HG02763 (cell line): ENCODE data around the gene RBM23.
"Not testable (repeated sequence)": the region's sequence is repeated elsewhere in the genome, so short reads cannot be mapped to it uniquely, and the experiment has no call there.

Source experiments
- ATAC-seq: cut with Tn5 transposase; IDR thresholded peaks from one replicate; pipeline ENCODE4 v1.9.1; 2021; ENCODE audit warnings: mild to moderate bottlenecking, moderate library complexity; ENCODE audit not compliant: unreplicated experiment

The RBM23 gene

DNA sequence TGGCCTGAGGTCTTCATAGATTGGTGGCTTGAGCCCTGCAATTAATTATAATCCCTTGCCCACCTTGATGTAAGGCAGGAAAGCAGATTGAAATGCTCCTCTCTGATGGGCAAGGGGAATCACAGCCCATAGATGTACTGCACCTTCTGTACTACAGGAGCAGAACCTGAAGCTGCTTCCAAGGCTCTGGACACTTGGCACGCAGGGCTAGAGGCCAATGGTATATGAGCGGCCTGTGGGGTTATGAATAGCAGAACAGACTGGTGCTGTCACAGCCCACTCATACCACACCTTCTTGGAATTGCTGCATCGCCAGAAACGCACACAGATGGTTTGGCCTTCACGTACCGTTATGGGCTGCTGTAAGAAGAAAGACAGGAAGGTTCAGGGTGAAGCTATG lies 1.7 kb upstream of the RBM23 start:
- no peak for ATAC-seq

GRCh38 chr14:22919601-22919921 lies 612 bp upstream of the RBM23 start:
- ATAC-seq, result peak; percentile 7

DNA sequence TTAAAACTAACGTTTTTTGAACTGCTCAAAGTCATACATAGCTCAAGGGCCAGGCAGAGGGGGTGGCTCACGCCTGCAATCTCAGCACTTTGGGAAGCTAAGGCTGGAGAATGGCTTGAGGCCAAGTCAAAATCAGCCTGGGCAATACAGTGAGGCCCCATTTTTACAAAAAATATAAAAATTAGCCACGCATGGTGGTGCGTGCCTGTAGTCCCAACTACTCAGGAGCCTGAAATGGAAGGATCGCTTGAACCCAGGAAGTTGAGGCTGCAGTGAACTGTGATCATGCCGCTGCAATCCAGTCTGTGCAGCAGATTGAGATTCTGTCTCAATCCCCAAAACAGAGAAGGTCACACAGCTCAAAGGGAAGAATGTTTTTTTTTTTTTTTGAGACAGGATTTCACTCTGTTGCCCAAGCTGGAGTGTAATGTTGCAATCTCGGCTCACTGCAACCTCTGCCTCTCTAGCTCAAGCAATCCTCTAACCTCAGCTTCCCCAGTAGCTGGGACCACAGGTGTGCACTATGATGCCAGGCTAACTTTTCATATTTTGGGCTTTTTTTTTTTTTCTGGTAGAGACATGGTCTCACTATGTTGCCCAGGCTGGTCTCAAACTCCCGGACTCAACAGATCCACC lies 2.9 kb downstream of the RBM23 start:
- no peak for ATAC-seq

DNA sequence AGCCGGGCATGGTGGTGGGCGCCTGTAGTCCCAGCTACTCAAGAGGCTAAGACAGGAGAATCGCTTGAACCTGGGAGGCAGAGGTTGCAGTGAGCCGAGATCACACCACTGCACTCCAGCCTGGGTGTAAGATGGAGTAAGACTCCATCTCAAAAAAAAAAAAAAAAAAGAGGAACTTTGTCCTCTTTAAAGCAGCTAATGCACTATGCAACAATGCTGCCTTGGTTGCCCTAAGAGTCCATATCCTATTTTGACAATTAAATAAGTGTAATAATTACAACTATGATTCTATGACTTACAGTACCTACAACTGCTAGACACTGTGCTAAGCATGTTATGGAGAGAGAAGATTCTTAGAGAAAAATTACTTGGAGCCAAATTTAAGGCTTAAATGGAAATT lies 4.1 kb downstream of the RBM23 start:
- ATAC-seq, result not testable (repeated sequence)

DNA sequence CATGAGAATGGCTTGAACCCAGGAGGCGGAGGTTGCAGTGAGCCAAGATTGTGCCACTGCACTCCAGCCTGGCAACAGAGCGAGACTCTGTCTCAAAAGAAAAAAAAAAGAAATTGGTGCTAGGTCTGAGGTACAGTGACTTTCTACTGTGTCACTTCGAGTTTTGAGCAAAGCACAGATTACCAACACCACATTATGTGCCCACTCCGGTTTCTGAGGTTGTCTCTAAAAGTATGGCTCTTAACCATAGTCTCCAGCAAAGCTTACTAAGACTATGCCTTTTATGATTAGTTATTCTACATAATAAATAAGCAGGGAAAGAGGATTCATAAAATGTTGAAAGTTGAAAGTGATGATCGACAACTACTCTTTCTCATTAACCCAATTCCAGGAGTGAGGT lies 8.0 kb downstream of the RBM23 start:
- no peak for ATAC-seq

DNA sequence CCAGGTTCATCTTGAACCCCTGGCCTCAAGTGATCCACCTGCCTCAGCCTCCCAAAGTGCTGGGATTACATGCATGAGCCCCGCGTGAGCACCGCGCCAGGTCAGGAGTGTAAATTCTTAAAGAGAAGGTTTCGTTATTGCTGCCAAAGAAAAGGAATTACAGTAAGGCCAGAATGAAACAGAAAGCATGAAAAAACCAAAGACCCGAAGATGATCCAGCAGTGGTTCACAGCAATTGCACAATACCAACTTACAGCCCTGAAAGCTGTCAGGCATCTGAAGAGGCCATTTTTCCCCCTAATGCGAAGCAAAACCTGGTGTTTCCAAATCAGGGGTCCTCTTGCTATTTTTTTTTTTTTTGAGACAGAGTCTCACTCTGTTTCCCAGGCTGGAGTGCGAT lies 10.3 kb downstream of the RBM23 start:
- ATAC-seq, result no peak

DNA sequence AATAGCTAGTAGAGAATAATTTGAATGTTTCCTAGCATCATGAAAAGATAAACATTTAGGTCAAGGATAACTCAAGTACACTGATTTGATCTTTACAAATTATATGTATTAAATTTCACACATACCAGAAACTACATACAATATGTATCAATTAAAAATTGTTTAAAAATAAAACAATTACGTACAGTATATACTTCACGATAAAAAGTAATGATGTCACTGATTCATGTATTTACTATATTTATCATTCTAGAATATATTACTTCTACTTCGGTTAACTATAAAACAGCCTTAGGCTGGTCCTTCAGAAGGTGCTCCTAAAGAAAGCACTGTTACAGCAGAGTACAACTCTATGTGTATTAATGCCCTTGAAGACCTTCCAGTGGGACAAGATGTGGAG lies 11.5 kb downstream of the RBM23 start:
- ATAC-seq, result no peak

DNA sequence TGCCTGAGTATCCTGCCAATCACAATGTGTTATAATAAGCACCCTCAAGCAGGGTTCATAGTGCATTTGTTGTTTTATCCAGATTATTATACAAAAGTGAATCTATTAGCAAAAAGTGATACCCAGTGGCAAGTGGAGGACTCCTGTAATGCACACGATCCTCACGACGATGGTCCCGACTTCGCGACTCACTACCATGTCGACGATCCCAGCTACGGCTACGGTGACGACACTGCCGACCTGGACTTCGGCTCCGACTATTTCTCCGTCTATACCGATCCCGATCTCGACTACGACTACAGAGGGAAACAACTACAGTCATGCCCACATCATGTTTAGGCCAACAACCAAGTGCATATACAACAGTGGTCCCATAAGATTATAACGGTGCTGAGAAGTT lies 12.9 kb downstream of the RBM23 start:
- ATAC-seq, result no peak

GRCh38 chr14:22905627-22906026 lies 13.3 kb downstream of the RBM23 start:
- ATAC-seq, result no peak

DNA sequence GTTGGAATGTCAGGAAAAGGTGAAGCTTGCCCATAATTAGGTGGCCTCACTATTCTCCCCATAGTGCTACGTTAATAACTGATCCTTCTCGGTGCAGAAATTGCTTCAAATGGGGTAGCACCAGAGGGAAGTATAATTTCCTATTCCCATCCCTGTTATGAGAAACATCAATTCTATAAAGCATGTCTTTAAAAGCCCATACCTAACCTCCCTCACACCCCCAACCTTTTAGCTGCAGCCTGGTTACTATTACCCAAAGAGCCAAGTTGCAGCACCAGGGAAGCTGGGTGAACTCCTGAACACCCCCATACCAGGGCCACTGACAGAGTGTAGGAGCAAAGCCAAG lies 15.2 kb downstream of the RBM23 start:
- ATAC-seq, result no peak

GRCh38 chr14:22901799-22902198 lies 17.1 kb downstream of the RBM23 start:
- no peak for ATAC-seq

GRCh38 chr14:22900081-22900799 lies 18.7 kb downstream of the RBM23 start:
- no peak for ATAC-seq

GRCh38 chr14:22898302-22899090 lies 20.5 kb downstream of the RBM23 start:
- ATAC-seq, result no peak

DNA sequence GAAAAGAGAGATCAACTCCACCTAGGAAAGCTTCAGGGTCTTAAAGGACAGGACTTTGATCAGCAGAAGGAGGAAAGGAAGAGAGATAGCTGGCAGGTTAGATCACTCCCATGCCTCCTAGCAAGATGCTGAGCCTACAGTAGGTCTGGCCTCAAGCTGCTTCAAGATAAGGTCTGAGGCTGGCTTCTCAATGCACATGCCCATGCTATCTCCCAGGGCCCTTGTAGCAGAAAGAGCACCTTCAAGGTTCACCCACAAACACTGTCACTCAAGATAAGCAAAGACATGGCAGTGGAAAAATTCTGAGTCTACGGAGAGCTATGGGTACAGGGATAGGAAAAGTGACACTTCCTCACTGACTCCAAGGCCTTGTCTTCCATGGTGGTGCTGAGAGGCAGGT lies 21.6 kb downstream of the RBM23 start:
- ATAC-seq, result no peak

DNA sequence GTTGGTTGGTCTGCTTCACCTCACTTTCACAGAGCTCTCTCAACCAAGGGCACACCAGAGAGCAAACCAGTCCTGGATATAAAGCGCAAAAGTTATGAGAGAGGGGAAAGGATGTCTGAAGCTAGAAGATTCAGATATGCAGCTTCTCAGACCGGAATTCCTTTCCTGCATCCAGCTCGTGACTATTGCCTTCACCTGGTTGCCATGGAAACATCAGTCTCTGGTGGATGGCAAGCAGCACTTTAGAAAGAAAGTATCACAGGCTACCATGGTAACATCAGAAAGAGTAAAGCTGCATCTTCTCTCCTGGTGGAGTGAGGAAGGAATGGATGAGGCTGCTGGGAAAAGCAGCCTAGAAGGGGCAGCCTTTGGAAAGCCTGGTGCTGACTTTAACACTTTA lies 22.2 kb downstream of the RBM23 start:
- no peak for ATAC-seq

GRCh38 chr14:22896356-22896755 lies 22.6 kb downstream of the RBM23 start:
- no peak for ATAC-seq

- no peak for ATAC-seq
These were observed 23.5 kb downstream of the RBM23 start for GRCh38 chr14:22895402-22895801.

- no peak for ATAC-seq
These were observed 25.2 kb downstream of the RBM23 start for GRCh38 chr14:22893706-22894105.

- no peak for ATAC-seq
These were observed 26.5 kb downstream of the RBM23 start for GRCh38 chr14:22892488-22892887.

- ATAC-seq, result no peak
These were observed 28.5 kb downstream of the RBM23 start for GRCh38 chr14:22890416-22890815.

GRCh38 chr14:22888662-22889061 lies 30.3 kb downstream of the RBM23 start:
- ATAC-seq, result no peak

- ATAC-seq, result peak; percentile 48
These were observed 31.0 kb downstream of the RBM23 start for GRCh38 chr14:22887990-22888378.
